Testis (tissue), 3 donors: ENCODE data around the gene CTNS. TPM values are rescaled to one million over a fixed set of nuclear protein-coding genes. Genes with fewer than 3 reads are reported as not detected.

ENCODE experiments used
- DNase-seq: peaks from one replicate; pipeline ENCODE4 v3.0.0-alpha.2; 2019
- H3K27ac ChIP-seq, 2 donors: fragments of 200-600 bp; sonication (generic); one replicate each; pipeline ENCODE4 v1.5.1; 2019
- H3K27me3 ChIP-seq: fragments of 200-600 bp; sonication (generic); one replicate; pipeline ENCODE4 v1.5.1; 2019
- H3K36me3 ChIP-seq: fragments of 200-600 bp; sonication (generic); one replicate; pipeline ENCODE4 v1.5.1; 2017; ENCODE audit warnings: low read depth; ENCODE audit errors: missing control alignments
- H3K4me1 ChIP-seq: fragments of 200-600 bp; sonication (generic); one replicate; pipeline ENCODE4 v1.5.1; 2019
- H3K4me3 ChIP-seq, 2 donors: fragments of 200-600 bp; sonication (generic); one replicate each; pipeline ENCODE4 v1.5.1; 2017 to 2019
- H3K9me3 ChIP-seq: fragments of 200-600 bp; sonication (generic); one replicate; pipeline ENCODE4 v1.5.1; 2017
- POLR2A ChIP-seq: fragments of 450-650 bp; IDR thresholded peaks from one replicate; pipeline ENCODE4 v1.6.1; 2017; ENCODE audit warnings: antibody characterized with exemption, mild to moderate bottlenecking, moderate library complexity
- WGBS, 2 donors: methylation state at CpG; one replicate each; pipeline ENCODE4 v1.1.5; 2018; 5-methylcytosine and 5-hydroxymethylcytosine counted together
- intact Hi-C: fragments of 100-400 bp; cut with DNase I; formaldehyde crosslinking; loops from one replicate; pipeline ENCODE4 v1.15.1; 2023; ENCODE audit warnings: low total_unique reads
- polyA plus RNA-seq: library from polyadenylated mRNA; stranded (reverse); fragments of 350-450 nt; fragmentation: Illumina TruSeq; extraction: RNeasy Lipid Tissue Mini Kit (QIAGEN cat#74804); gene quantifications from one replicate; pipeline ENCODE4 v1.2.3, GENCODE V29; 2014; ENCODE audit warnings: low read depth, low replicate concordance; ENCODE audit not compliant: insufficient read depth
- total RNA-seq, 2 donors: library from RNA; depleted of rRNA; stranded (reverse); fragments of >200 nt; gene quantifications; one replicate each; pipeline ENCODE4 v1.2.3, GENCODE V29; 2016
- TF ChIP-seq, protein P1 (sequence below), 3 experiments: fragments of 450-650 bp in 2 of 3; fragments of 200-600 bp in 1 of 3; sonication (generic) in 1 of 3; IDR thresholded peaks; one replicate each; pipeline ENCODE4 v1.5.1; 2016 to 2019; ENCODE audit warnings: antibody characterized with exemption in 3 of 3, mild to moderate bottlenecking in 2 of 3, moderate library complexity in 1 of 3

The CTNS gene
- total and polyA plus RNA-seq, 3 donors from 2014 or later, result 43.8 to 57.3 (median 50.4) TPM

DNA sequence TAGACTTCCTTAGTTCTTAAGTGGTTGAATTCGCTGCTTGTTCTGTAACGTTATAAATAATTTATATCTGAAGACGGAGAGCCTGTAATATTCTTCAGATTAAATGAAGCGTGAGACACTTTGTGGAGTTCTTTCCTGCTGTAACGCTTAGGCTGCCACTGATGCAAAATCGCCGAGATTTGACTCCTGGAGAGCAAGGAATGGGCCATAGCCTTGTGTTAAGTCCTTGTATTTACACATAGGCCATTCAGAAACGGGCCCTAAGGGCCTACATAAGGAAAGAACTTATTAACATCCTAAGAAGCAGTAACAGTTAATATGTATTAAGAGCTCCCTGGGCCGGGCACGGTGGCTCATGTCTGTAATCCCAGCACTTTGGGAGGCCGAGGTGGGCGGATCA, 33.0 kb downstream of the CTNS start:
- Histone ChIP-seq H3K9me3 (no peaks in the 10 kb centered on the region), H3K4me3 (peak overlapping the region; percentile 83 to 91), H3K27ac (peak overlapping the region; percentile 66), H3K27me3 (no peaks in the 10 kb centered on the region), H3K4me1 (peaks cover 20% of the 10 kb centered on the region), H3K36me3 (no peaks in the 10 kb centered on the region)
- TF ChIP-seq POLR2A, result no peak
- TF ChIP-seq, protein P1, sequence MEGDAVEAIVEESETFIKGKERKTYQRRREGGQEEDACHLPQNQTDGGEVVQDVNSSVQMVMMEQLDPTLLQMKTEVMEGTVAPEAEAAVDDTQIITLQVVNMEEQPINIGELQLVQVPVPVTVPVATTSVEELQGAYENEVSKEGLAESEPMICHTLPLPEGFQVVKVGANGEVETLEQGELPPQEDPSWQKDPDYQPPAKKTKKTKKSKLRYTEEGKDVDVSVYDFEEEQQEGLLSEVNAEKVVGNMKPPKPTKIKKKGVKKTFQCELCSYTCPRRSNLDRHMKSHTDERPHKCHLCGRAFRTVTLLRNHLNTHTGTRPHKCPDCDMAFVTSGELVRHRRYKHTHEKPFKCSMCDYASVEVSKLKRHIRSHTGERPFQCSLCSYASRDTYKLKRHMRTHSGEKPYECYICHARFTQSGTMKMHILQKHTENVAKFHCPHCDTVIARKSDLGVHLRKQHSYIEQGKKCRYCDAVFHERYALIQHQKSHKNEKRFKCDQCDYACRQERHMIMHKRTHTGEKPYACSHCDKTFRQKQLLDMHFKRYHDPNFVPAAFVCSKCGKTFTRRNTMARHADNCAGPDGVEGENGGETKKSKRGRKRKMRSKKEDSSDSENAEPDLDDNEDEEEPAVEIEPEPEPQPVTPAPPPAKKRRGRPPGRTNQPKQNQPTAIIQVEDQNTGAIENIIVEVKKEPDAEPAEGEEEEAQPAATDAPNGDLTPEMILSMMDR (IDR thresholded peaks at IDR 0.05), result no peak
- WGBS, 2 donors, result 28 to 35% methylated on average over 12 of the region's 12 CpGs
- intact Hi-C loops, result no loop called here
- no peak for DNase-seq

DNA sequence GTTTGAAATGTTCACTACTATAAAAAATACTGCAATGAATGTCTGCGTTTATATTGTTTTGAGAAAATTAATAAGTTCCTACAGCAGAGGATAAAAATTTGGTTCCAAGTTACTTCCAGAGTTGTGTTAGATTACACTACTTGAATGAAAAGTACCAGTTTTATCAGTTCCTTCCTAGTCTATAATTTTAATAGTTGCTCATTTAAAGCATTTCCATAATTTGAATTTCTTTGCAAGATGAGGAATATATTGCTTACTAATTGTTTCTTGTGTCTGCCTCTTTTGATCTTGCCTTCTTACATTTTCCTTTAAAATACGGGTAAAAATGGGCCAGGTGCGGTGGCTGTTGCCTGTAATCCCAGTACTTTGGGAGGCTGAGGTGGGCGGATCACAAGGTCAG, 36.0 kb downstream of the CTNS start:
- TF ChIP-seq, protein P1 (IDR thresholded peaks at IDR 0.05), result no peak
- no peak for TF ChIP-seq POLR2A
- Histone ChIP-seq H3K9me3 (no peaks in the 10 kb centered on the region), H3K27ac (no peak overlapping the region), H3K36me3 (no peaks in the 10 kb centered on the region), H3K27me3 (no peaks in the 10 kb centered on the region), H3K4me3 (no peak overlapping the region), H3K4me1 (peaks cover 9% of the 10 kb centered on the region)
- no peak for DNase-seq
- intact Hi-C loops, result no loop called here
- 97 to 99% methylated on average over 4 of the region's 4 CpGs for WGBS, 2 donors

DNA sequence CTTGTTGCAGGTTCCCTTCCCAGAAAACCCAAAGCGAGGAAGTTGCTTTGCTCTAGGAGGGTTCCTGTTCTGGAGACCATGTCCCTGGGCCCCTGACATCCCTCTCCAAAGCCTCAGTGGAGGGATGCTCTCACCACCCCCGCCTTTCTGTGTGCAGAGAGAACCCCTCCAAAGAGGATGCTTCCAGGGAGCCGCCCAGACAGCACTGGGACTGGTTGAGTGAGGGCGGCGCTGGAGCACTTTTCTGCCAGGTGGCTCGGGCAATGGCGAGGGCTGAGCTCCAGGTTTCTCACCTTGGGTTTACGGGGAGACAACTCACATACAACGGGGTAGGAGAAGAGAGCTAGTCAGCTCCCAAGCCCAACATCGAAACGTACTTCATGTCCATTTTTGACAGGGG, 39.3 kb downstream of the CTNS start:
- 88 to 89% methylated on average over 11 of the region's 11 CpGs for WGBS, 2 donors
- no peaks in the 10 kb centered on the region for H3K36me3 ChIP-seq
- H3K27ac ChIP-seq, result no peak overlapping the region
- intact Hi-C loops, result no loop called here
- no peaks in the 10 kb centered on the region for H3K9me3 ChIP-seq
- H3K27me3 ChIP-seq, result no peaks in the 10 kb centered on the region
- DNase-seq, result no peak
- no peaks in the 10 kb centered on the region for H3K4me1 ChIP-seq
- TF ChIP-seq POLR2A, result no peak
- TF ChIP-seq, protein P1 (IDR thresholded peaks at IDR 0.05), result no peak
- H3K4me3 ChIP-seq, result no peak overlapping the region

DNA sequence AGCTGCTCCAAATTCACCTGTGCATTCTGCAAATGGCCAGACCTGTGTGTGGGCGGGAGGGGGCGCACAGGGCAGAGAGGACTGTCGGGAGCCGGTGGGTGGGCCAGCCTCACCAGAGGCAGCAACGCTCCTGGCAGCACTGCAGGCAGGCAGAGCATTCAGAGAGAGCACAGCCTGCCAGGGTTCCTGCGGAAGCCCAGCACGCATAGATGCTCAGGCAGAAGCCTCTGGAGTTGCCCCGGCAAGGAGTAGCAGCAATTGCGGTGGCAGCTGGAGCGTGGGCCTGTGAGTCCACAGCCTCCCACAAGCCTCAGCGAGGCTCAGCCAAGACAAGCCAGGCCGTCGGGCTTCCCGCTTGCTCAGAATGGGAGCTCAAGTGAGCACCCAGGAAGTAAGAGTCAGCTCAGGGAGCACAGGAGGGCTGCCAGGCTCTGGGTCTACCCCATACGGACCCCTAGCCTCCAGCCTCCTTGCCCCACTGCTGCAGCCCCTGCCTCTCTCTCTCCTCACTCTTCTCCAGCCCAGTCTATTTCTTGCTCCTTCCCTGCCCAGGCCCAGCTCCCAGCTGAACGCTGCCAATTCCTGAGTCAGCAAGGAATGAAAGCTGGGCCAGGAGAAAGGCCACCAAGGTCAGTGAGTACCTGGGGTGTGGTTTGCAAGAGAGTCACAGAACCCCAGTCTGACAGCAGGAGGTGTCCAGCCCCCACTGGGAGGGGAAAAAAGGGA, 41.7 kb downstream of the CTNS start:
- Histone ChIP-seq H3K27ac (no peak overlapping the region), H3K36me3 (no peaks in the 10 kb centered on the region), H3K27me3 (no peaks in the 10 kb centered on the region), H3K9me3 (no peaks in the 10 kb centered on the region), H3K4me3 (no peak overlapping the region), H3K4me1 (no peaks in the 10 kb centered on the region)
- DNase-seq, result no peak
- intact Hi-C loops, result no loop called here
- WGBS, 2 donors, result 49 to 71% methylated on average over 3 to 15 of the region's 16 CpGs
- TF ChIP-seq, protein P1 (IDR thresholded peaks at IDR 0.05), result no peak
- no peak for TF ChIP-seq POLR2A
